Measurements from ENCODE around the gene ANKDD1A.

GRCh38 chr15:64912379-64913325 lies 950 bp downstream of the ANKDD1A start:
- no peak for TF ChIP-seq EZH2 (IDR thresholded peaks at IDR 0.05; ENCODE audit: borderline replicate concordance, insufficient read depth, low read length, poor library complexity, severe bottlenecking)
- no peak for TF ChIP-seq CTCF (IDR thresholded peaks at IDR 0.05; ENCODE audit: poor library complexity, severe bottlenecking)

Measured in neural cell (in vitro differentiated cells).